HFFc6 (cell line): Measurements from ENCODE around the gene TTLL8. TPM values are rescaled to one million over a fixed set of nuclear protein-coding genes. Genes with fewer than 3 reads are reported as not detected.
A peak's percentile ranks its signal among the peaks of the same experiment; 100 is the strongest.
"Not testable (repeated sequence)": the region's sequence is repeated elsewhere in the genome, so short reads cannot be mapped to it uniquely, and the experiment has no call there.

Experiments used
- DNase-seq: peaks from one replicate; pipeline ENCODE4 v3.0.0-alpha.2; 2018
- H3K27ac Mint-ChIP-seq: 2 replicates; pipeline ENCODE4 v1.8.0; 2020; ENCODE audit warnings: mild to moderate bottlenecking, mixed read lengths
- H3K27me3 Mint-ChIP-seq: 2 replicates; pipeline ENCODE4 v1.8.0; 2021; ENCODE audit warnings: mild to moderate bottlenecking, moderate library complexity, mixed read lengths; ENCODE audit not compliant: insufficient read depth
- H3K36me3 Mint-ChIP-seq: 2 replicates; pipeline ENCODE4 v1.8.0; 2021; ENCODE audit warnings: low read depth, mixed read lengths
- H3K4me1 Mint-ChIP-seq: 2 replicates; pipeline ENCODE4 v1.8.0; 2020; ENCODE audit warnings: low read depth, mixed read lengths
- H3K4me3 Mint-ChIP-seq: 2 replicates; pipeline ENCODE4 v1.8.0; 2020; ENCODE audit warnings: mild to moderate bottlenecking, moderate library complexity, mixed read lengths
- H3K9me3 Mint-ChIP-seq: 2 replicates; pipeline ENCODE4 v1.8.0; 2020; ENCODE audit warnings: mild to moderate bottlenecking, mixed read lengths
- CTCF ChIP-seq: fragments of 200-600 bp; sonication (generic); IDR thresholded peaks from 2 replicates; pipeline ENCODE4 v1.5.0; 2021; ENCODE audit warnings: antibody characterized with exemption, mild to moderate bottlenecking
- total RNA-seq, 6 experiments: library from RNA; stranded (reverse); fragmentation: NEBNext Ultra II Directional; extraction: Animal tissue kit (Norgen Biotek cat#: 25700); gene quantifications; 2 replicates in 1 of 6; 3 replicates in 5 of 6; pipeline ENCODE4 v1.2.3, GENCODE V29; 2021

Gene TTLL8
- total RNA-seq, 6 experiments from 2014 or later: not detected

- H3K4me1 Mint-ChIP-seq: no peaks in the 10 kb centered on the region
- H3K36me3 Mint-ChIP-seq: peaks cover 21% of the 10 kb centered on the region
- peaks cover 25% of the 10 kb centered on the region for H3K27me3 Mint-ChIP-seq
- no peak overlapping the region for H3K27ac Mint-ChIP-seq
- no peak for TF ChIP-seq CTCF
- no peak for DNase-seq
- H3K4me3 Mint-ChIP-seq: no peak overlapping the region
- H3K9me3 Mint-ChIP-seq: peaks cover 36% of the 10 kb centered on the region
Measured at GRCh38 chr22:49986325-49986724, 71.8 kb downstream of the TTLL8 start.

GRCh38 chr22:49983148-49984042 is 74.7 kb downstream of the TTLL8 start:
- H3K4me3 Mint-ChIP-seq: no peak overlapping the region
- no peak for DNase-seq
- peaks cover 19% of the 10 kb centered on the region for H3K36me3 Mint-ChIP-seq
- peaks cover 33% of the 10 kb centered on the region for H3K9me3 Mint-ChIP-seq
- H3K27ac Mint-ChIP-seq: no peak overlapping the region
- peaks cover 17% of the 10 kb centered on the region for H3K27me3 Mint-ChIP-seq
- no peaks in the 10 kb centered on the region for H3K4me1 Mint-ChIP-seq
- peak; percentile 66 for TF ChIP-seq CTCF

GRCh38 chr22:49981799-49982198 is 76.3 kb downstream of the TTLL8 start:
- H3K27me3 Mint-ChIP-seq: peaks cover 12% of the 10 kb centered on the region
- not testable (repeated sequence) for DNase-seq, H3K4me3 Mint-ChIP-seq, H3K4me1 Mint-ChIP-seq, H3K27ac Mint-ChIP-seq
- H3K36me3 Mint-ChIP-seq: peaks cover 19% of the 10 kb centered on the region
- peaks cover 31% of the 10 kb centered on the region for H3K9me3 Mint-ChIP-seq

- H3K4me1 Mint-ChIP-seq: peaks cover 14% of the 10 kb centered on the region
- no peak overlapping the region for H3K27ac Mint-ChIP-seq
- H3K36me3 Mint-ChIP-seq: peaks cover 9% of the 10 kb centered on the region
- TF ChIP-seq CTCF: peak; percentile 83
- peak; percentile 31 for DNase-seq
- H3K9me3 Mint-ChIP-seq: peaks cover 15% of the 10 kb centered on the region
- no peak overlapping the region for H3K4me3 Mint-ChIP-seq
- peaks cover 5% of the 10 kb centered on the region; the same call in 1 of the 2 replicates for H3K27me3 Mint-ChIP-seq
Measured at GRCh38 chr22:49979587-49980264, 78.4 kb downstream of the TTLL8 start.

- Mint-ChIP-seq H3K27ac (no peak overlapping the region), H3K4me3 (no peak overlapping the region), H3K36me3 (peaks cover 9% of the 10 kb centered on the region), H3K27me3 (no peaks in the 10 kb centered on the region; the same call in 1 of the 2 replicates), H3K4me1 (peaks cover 14% of the 10 kb centered on the region), H3K9me3 (peaks cover 10% of the 10 kb centered on the region)
- no peak for DNase-seq
- TF ChIP-seq CTCF: no peak
Measured at GRCh38 chr22:49977578-49977977, 80.5 kb downstream of the TTLL8 start.
